GM11168 (cell line): ENCODE measurements around the gene ADH7.
"Not testable (repeated sequence)": the region's sequence is repeated elsewhere in the genome, so short reads cannot be mapped to it uniquely, and the experiment has no call there.

Source experiments
- in situ Hi-C: fragments of 300-500 bp; cut with MboI; formaldehyde crosslinking; loops from one replicate; pipeline ENCODE4 v1.12.0; 2022; ENCODE audit warnings: low sequenced_read_pairs; ENCODE audit not compliant: unreplicated experiment

Gene ADH7

DNA sequence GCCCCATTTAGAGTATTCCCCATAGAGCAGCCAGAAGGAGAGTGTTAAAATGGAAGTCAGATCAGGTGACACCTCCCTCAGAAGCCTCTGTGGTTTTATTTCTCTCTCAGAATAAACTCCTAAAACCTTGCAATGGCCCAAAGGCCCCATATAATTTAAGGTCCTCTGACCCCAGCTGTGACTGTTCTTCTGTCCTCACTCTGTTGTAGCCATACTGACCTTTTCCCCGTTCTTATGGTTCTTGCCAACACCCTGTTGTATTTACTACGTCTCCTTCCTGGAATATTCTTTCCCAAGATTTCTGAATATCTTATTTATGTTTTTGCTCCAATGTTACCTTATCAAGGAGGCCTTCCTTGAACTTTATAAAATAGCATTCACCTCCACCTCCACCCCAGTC, 18.0 kb downstream of the ADH7 start:
- in situ Hi-C loops, result no loop called here

DNA sequence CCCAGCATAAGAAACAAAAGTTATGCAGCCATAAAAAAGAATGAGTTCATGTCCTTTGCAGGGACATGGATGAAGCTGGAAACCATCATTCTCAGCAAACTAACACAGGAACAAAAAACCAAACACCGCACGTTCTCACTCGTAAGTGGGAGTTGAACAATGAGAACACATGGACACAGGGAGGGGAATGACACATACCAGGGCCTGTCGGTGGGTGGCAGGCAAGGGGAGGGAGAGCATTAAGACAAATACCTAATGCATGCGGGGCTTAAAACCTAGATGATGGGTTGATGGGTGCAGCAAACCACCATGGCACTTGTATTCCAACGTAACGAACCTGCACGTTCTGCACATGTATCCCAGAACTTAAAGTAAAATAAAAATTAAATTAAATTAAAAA, 19.4 kb downstream of the ADH7 start:
- in situ Hi-C loops, result not testable (repeated sequence)

DNA sequence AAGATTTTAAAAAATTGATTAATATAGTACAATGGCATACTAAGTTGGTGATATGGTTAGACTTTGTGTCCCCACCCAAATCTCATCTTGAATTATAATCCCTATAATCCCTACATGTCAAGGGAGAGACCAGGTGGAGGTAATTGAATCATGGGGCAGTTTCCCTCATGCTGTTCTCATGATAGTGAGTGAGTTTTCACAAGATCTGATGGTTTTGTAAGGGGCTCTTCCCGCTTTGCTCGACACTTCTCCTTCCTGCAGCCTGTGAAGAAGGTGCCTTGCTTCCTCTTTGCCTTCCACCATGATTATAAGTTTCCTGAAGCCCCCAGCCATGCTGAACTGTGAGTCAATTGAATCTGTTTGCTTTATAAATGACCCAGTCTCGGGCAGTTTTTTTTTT, 20.2 kb downstream of the ADH7 start:
- in situ Hi-C loops, result not testable (repeated sequence)

DNA sequence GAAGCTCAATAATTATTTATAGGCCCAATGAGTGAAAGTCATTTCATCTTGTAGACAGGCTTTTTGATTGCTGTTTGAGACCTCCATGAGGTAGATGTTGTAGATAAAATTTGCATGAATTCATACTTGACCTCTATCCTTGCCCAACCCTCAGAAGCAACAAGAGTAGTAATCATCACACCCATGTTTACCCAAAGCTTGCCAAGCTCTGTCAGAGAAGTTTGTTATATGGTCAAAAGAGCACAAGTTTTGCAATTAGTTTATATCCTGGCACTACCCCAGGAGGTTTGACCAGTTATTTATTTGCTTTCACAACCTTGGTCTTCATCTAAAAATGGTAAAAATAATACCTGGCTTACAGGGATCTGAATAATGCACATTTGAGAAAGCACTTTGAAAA, 20.7 kb downstream of the ADH7 start:
- in situ Hi-C loops, result no loop called here

DNA sequence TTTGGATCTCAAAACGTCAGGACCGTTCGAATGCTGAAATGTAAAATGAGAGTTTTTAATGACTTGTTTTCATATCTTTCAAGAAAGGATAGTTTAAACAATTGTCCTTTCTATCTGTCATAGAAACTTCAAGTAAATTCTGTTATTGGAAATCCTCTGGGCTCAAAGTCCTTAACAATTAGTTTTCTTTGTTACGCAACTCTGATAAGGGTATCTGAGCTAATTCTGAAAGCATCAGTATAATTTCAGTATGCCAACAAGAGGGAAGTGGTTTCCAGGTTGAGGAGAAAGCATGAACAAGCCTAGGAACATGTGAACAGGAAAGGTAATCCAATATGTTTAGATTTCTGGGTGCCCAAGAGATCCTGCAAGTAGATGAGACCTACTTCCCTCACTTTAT, 22.0 kb downstream of the ADH7 start:
- in situ Hi-C loops, result no loop called here

DNA sequence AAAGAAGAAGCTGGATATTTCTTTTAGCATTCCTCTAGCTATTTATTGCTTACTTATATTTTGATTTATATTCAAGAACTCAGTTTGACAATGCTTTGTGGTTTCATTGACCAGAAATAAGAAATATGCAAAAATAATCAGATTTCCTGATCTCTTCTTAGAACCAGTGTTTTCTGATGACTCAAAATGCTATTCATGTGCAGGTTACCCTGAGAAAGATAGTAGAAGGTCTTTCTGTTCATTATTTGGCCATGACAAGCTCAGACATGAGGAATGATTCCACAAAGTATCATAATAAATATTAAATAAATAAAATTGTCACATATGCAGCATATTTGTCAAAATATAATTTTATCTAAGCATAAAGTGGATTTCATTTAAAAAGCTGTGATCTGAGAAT, 24.1 kb downstream of the ADH7 start:
- in situ Hi-C loops, result no loop called here

DNA sequence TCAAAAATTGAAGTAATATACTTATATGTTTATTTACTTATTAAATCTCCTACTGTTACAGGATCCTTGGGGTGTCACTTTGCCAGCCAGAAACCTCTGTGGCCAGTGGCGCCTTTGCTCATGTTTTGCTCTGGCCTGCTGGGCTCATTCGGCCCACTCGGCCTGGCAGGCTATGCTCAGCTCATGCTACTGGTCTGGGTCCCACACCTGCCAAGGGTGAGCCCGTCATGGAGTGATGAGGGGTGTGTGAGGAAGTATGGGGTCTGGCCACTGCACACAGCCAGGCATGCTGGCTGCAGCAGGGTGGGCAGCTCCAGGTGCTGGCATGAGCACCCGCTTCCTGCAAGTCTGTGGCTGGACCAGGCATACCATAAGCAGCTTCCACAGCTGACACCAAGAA, 25.1 kb downstream of the ADH7 start:
- in situ Hi-C loops, result no loop called here

DNA sequence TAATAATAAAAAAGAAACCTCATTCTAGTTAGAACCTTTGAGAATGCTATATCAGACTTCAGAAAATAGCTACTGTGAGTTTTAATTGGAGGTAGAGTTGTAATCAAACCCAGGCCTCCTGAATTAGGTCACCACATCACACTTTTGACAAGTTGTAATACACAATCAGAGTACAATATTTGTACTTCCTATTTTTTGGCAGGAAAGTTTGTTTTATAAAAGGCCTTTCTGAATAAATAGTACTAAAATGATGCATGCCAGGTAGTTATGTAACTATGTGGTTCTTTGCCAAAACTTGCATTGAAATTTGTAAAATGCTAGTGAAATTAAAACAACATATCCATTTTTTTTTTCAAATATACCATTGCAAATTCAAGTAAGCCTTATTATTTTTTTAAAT, 26.8 kb downstream of the ADH7 start:
- in situ Hi-C loops, result loop anchor here (10.0 kb wide), 1 partner anchor 304 kb away; no protein-coding TSS in a partner anchor

- in situ Hi-C loops, result loop anchor here (10.0 kb wide), 1 partner anchor 301 kb away; no protein-coding TSS in a partner anchor
Measured at GRCh38 chr4:99405433-99406115, 29.6 kb downstream of the ADH7 start.

- in situ Hi-C loops, result loop anchor here (10.0 kb wide), 1 partner anchor 300 kb away; no protein-coding TSS in a partner anchor
Measured at GRCh38 chr4:99404595-99405287, 30.4 kb downstream of the ADH7 start.

GRCh38 chr4:99403380-99404184, 31.6 kb downstream of the ADH7 start:
- in situ Hi-C loops, result loop anchor here (10.0 kb wide), 1 partner anchor 299 kb away; no protein-coding TSS in a partner anchor

DNA sequence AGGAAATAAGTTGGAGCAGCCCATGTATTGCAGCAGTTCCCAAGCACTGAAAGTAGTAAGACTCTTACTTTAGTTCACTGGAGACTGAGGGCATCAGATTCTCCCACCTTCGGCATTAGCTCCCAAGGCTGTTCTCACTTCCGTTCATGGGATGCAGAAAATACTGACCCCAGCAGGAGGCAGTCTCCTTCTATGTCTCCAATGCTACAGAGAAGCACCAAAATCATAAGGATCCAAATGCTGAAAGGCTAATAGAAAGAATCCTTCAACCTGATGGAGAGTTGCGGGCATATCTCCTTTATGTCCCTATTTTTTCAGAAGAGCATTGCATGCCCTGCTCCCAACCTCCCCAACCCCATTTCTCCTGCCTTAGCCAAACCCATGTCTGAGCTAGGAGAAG, 32.4 kb downstream of the ADH7 start:
- in situ Hi-C loops, result loop anchor here (10.0 kb wide), 1 partner anchor 298 kb away; no protein-coding TSS in a partner anchor

- in situ Hi-C loops, result loop anchor here (10.0 kb wide), 1 partner anchor 296 kb away; no protein-coding TSS in a partner anchor
Measured at GRCh38 chr4:99400831-99401230, 34.3 kb downstream of the ADH7 start.

GRCh38 chr4:99399017-99399416, 36.1 kb downstream of the ADH7 start:
- in situ Hi-C loops, result no loop called here

DNA sequence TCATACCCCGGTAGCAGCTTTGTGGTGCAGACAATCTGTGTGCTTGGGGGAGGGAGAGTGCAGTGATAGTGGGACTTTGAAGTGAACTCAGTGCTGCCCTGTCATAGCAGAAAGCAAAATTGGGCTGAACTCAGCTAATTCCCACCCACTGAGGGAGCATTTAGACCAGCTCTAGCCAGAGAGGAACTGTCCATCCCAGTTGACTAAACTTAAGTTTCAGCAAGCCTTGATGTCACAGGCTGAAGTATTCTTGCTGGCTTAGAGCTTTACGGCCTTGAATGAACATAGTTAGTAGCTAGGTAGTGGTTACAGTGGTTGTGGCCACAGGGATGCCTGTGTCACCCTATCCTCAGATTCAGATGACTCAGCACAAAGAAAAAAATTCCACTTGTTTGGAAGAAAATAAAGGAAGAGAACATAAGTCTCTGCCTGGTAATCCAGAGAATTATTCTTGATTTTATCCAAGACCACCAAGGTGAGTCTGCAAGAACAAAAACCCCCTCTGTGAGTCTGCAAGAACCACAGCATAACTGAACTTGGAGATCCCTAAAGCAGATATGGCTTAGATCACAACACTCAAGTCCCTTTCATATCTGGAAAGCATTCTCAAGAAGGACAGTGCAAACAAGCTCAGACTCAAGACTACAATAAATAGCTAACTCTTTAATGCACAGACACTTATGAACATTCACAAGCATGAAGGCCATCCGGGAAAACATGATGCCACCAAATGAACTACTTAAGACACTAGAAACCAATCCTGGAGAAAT, 39.4 kb downstream of the ADH7 start:
- in situ Hi-C loops, result no loop called here

- in situ Hi-C loops, result no loop called here
Measured at GRCh38 chr4:99394896-99395295, 40.2 kb downstream of the ADH7 start.

DNA sequence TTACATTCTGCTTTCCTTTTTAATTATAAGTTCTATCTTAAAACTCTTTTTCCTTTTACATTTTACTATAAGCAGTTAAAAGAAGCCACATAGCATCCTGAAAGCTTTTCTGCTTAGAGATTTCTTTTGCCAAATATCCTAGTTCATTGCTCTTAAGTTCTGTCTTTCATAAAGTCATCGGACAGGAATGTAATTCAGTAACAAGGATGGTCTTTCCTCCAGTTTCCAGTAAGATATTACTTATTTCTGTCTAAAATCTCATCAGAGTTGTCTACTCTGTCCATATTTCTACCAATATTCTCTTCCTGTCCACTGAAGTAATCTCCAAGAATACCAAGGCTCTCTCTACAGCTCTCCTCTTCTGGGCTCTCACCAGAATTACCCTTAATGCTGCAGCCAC, 45.1 kb downstream of the ADH7 start:
- in situ Hi-C loops, result no loop called here

DNA sequence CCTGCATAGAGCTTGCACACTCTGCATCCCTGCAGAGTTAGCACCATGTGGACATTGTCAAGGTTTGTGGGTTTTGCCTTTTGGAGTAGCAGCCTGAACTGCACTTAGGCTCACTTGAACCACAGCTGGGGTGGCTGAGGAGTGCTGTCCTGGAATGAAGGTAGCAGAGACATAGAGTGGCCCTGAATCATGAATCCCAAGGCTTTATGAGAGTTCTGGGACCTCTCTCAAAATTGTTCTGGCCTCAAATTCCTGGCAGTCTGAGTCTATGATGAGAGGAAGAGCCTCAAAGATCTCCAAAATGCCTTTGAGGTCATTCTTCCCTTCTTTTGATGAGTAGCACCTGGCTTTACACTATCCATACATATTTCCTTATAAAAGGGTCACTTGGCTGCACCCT, 45.5 kb downstream of the ADH7 start:
- in situ Hi-C loops, result no loop called here

- in situ Hi-C loops, result no loop called here
Measured at GRCh38 chr4:99383833-99384392, 51.2 kb downstream of the ADH7 start.

GRCh38 chr4:99383399-99383798, 51.7 kb downstream of the ADH7 start:
- in situ Hi-C loops, result no loop called here
